MM.1S (cell line): ENCODE measurements around the gene SLC13A3.
A peak's percentile ranks its signal among the peaks of the same experiment; 100 is the strongest.

Experiments used
- DNase-seq: peaks from one replicate; pipeline ENCODE4 v3.0.0-alpha.2; 2015
- H2AFZ ChIP-seq: fragments of 300-600 bp; sonication (generic); 2 replicates; pipeline ENCODE4 v1.6.0; 2016; ENCODE audit warnings: antibody characterized with exemption, low read length
- H3F3A ChIP-seq: fragments of 300-600 bp; sonication (generic); 2 replicates; pipeline ENCODE4 v1.6.1; 2016; ENCODE audit warnings: mild to moderate bottlenecking, antibody characterized with exemption, low read length, moderate library complexity, mixed read lengths; ENCODE audit not compliant: insufficient read depth
- H3K27ac ChIP-seq: fragments of 300-600 bp; sonication (generic); 2 replicates; pipeline ENCODE4 v1.5.1; 2016; ENCODE audit warnings: mild to moderate bottlenecking, low read length
- H3K27me3 ChIP-seq: fragments of 300-600 bp; sonication (generic); replicated peaks from 2 replicates; pipeline ENCODE4 v1.6.0; 2016; ENCODE audit warnings: low read length; ENCODE audit not compliant: insufficient read depth
- H3K36me3 ChIP-seq: fragments of 300-600 bp; sonication (generic); replicated peaks from 2 replicates; pipeline ENCODE4 v1.6.1; 2016; ENCODE audit warnings: mild to moderate bottlenecking, low read length, mixed read lengths; ENCODE audit not compliant: insufficient read depth
- H3K4me1 ChIP-seq: fragments of 300-600 bp; sonication (generic); 2 replicates; pipeline ENCODE4 v1.6.1; 2016; ENCODE audit warnings: low read length, mixed read lengths
- H3K4me2 ChIP-seq: fragments of 300-600 bp; sonication (generic); 2 replicates; pipeline ENCODE4 v1.6.0; 2016; ENCODE audit warnings: low read depth, low read length
- H3K4me3 ChIP-seq: fragments of 300-600 bp; sonication (generic); 2 replicates; pipeline ENCODE4 v1.5.1; 2016; ENCODE audit warnings: low read length, mixed read lengths
- H3K79me2 ChIP-seq: fragments of 300-600 bp; sonication (generic); 2 replicates; pipeline ENCODE4 v1.6.1; 2016; ENCODE audit warnings: mixed run types, low read length, mixed read lengths
- H3K9ac ChIP-seq: fragments of 300-600 bp; sonication (generic); 2 replicates; pipeline ENCODE4 v1.6.1; 2016; ENCODE audit warnings: low read length, mixed read lengths
- H3K9me2 ChIP-seq: fragments of 300-600 bp; sonication (generic); replicated peaks from 2 replicates; pipeline ENCODE4 v1.6.1; 2016; ENCODE audit warnings: mild to moderate bottlenecking, low read length, mixed read lengths; ENCODE audit not compliant: insufficient read depth
- H3K9me3 ChIP-seq: fragments of 300-600 bp; sonication (generic); replicated peaks from 2 replicates; pipeline ENCODE4 v1.6.1; 2016; ENCODE audit warnings: mild to moderate bottlenecking, low read length, mixed read lengths; ENCODE audit not compliant: insufficient read depth
- H4K20me1 ChIP-seq: fragments of 300-600 bp; sonication (generic); 2 replicates; pipeline ENCODE4 v1.6.1; 2016; ENCODE audit warnings: mild to moderate bottlenecking, low read length, moderate library complexity, mixed read lengths; ENCODE audit not compliant: insufficient read depth
- EZH2 ChIP-seq: fragments of 300-600 bp; sonication (generic); optimal IDR thresholded peaks from 2 replicates; pipeline ENCODE3; 2017; ENCODE audit warnings: low read depth, mild to moderate bottlenecking, antibody characterized with exemption, low read length, mixed read lengths
- EZH2phosphoT487 ChIP-seq: fragments of 300-600 bp; sonication (generic); IDR thresholded peaks from 2 replicates; pipeline ENCODE4 v1.6.1; 2018; ENCODE audit warnings: antibody characterized with exemption, low read length
- TF ChIP-seq, protein P1 (sequence below): fragments of 300-600 bp; sonication (generic); IDR thresholded peaks from 2 replicates; pipeline ENCODE4 v1.5.1; 2016; ENCODE audit warnings: antibody characterized with exemption, low read length, mixed read lengths

Gene SLC13A3

DNA sequence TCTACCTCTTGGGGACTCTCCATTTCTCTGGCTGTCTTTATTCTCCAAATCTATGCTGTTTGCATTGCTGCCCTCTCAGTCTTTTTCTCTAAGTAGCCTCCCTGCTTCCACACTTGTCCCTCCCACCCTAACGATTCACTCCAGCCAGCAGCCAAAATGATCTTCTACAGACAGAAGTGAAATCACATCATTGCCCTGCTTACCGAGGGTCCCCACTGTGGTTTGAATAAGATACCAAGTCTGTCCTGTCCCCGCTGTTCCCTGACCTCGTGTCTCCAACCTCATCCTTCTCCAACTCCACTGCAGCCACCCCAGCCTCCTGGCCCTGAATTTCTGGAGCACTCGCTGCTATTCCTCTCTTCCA, 89.3 kb downstream of the SLC13A3 start:
- Histone ChIP-seq H3K79me2 (0 out of 2 replicates have a peak, but pooled peaks cover 4% of the 10 kb centered on the region), H3K4me3 (peak overlapping the region; percentile 62), H3K4me1 (peaks cover 20% of the 10 kb centered on the region), H3K4me2 (peak overlapping the region; percentile 85), H4K20me1 (no peaks in the 10 kb centered on the region), H3K9me2 (no peaks in the 10 kb centered on the region), H3K27ac (peak overlapping the region; percentile 22; the same call in 1 of the 2 replicates), H3F3A (no peaks in the 10 kb centered on the region), H3K27me3 (no peaks in the 10 kb centered on the region), H2AFZ (peak overlapping the region; percentile 89), H3K36me3 (no peaks in the 10 kb centered on the region), H3K9ac (peak overlapping the region; percentile 53; the same call in 1 of the 2 replicates), H3K9me3 (no peaks in the 10 kb centered on the region)
- DNase-seq, result no peak
- TF ChIP-seq EZH2phosphoT487, result no peak
- no peak for TF ChIP-seq EZH2
- TF ChIP-seq, protein P1, sequence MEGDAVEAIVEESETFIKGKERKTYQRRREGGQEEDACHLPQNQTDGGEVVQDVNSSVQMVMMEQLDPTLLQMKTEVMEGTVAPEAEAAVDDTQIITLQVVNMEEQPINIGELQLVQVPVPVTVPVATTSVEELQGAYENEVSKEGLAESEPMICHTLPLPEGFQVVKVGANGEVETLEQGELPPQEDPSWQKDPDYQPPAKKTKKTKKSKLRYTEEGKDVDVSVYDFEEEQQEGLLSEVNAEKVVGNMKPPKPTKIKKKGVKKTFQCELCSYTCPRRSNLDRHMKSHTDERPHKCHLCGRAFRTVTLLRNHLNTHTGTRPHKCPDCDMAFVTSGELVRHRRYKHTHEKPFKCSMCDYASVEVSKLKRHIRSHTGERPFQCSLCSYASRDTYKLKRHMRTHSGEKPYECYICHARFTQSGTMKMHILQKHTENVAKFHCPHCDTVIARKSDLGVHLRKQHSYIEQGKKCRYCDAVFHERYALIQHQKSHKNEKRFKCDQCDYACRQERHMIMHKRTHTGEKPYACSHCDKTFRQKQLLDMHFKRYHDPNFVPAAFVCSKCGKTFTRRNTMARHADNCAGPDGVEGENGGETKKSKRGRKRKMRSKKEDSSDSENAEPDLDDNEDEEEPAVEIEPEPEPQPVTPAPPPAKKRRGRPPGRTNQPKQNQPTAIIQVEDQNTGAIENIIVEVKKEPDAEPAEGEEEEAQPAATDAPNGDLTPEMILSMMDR, result no peak

- H3F3A ChIP-seq, result peaks cover 13% of the 10 kb centered on the region
- no peak for TF ChIP-seq EZH2
- TF ChIP-seq, protein P1, result peak; percentile 15
- no peak for DNase-seq
- H3K79me2 ChIP-seq, result 0 out of 2 replicates have a peak, but pooled peaks cover 4% of the 10 kb centered on the region
- H3K27me3 ChIP-seq, result no peaks in the 10 kb centered on the region
- no peak overlapping the region for H3K4me3 ChIP-seq
- H3K4me1 ChIP-seq, result peaks cover 36% of the 10 kb centered on the region
- H4K20me1 ChIP-seq, result no peaks in the 10 kb centered on the region
- no peak overlapping the region for H3K27ac ChIP-seq
- H3K9me2 ChIP-seq, result no peaks in the 10 kb centered on the region
- no peak overlapping the region for H3K9ac ChIP-seq
- no peaks in the 10 kb centered on the region for H3K36me3 ChIP-seq
- no peak overlapping the region for H2AFZ ChIP-seq
- H3K4me2 ChIP-seq, result no peak overlapping the region
- H3K9me3 ChIP-seq, result no peaks in the 10 kb centered on the region
Measured at GRCh38 chr20:46559685-46560440, 91.4 kb downstream of the SLC13A3 start.

DNA sequence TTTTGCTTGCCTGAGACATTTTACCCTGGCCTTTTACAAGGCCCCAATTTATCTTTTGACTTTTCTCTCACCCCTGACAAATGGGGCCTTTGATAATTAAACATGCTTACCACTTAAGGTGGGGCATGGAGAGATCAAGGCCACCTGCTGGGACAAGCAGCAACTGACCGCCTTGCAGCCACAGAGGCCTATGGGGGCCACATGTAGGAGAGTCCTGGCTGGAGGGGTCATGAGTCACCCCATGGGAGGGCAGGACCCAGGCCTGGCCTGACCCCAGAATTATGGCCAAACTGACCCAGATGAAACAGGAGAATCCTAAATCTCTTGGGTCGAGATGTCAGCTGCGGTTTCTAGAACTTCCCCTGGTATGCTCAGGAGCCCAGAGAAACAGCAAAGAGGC, 92.3 kb downstream of the SLC13A3 start:
- TF ChIP-seq EZH2phosphoT487 (no peak), EZH2 (no peak)
- TF ChIP-seq, protein P1, result no peak
- H2AFZ ChIP-seq, result no peak overlapping the region
- H3K9me2 ChIP-seq, result no peaks in the 10 kb centered on the region
- no peaks in the 10 kb centered on the region for H3K36me3 ChIP-seq
- DNase-seq, result no peak
- H3K4me2 ChIP-seq, result no peak overlapping the region
- H3K27ac ChIP-seq, result no peak overlapping the region
- H3F3A ChIP-seq, result peaks cover 21% of the 10 kb centered on the region
- no peaks in the 10 kb centered on the region for H3K27me3 ChIP-seq
- H3K79me2 ChIP-seq, result 0 out of 2 replicates have a peak, but pooled peaks cover 4% of the 10 kb centered on the region
- no peaks in the 10 kb centered on the region for H4K20me1 ChIP-seq
- no peaks in the 10 kb centered on the region for H3K9me3 ChIP-seq
- H3K9ac ChIP-seq, result no peak overlapping the region
- no peak overlapping the region for H3K4me3 ChIP-seq
- H3K4me1 ChIP-seq, result peaks cover 39% of the 10 kb centered on the region
